Measurements from ENCODE around the gene CRHR1.

- TF ChIP-seq EZH2 (IDR thresholded peaks at IDR 0.05; ENCODE audit: insufficient read depth, poor library complexity, severe bottlenecking): no peak
- no peak for TF ChIP-seq EZH2phosphoT487 (IDR thresholded peaks at IDR 0.05; ENCODE audit: insufficient read depth, low read depth)
Measured at GRCh38 chr17:45818041-45818440, 33.9 kb downstream of the CRHR1 start.

Measured in GM23248 (cell line).